DND-41 (cell line): ENCODE measurements around the gene TMEM63B.

Source experiments
- ATAC-seq: fragments of 200-7000 bp; cut with Tn5 transposase; 3 replicates; pipeline ENCODE4 v1.9.1; 2021; ENCODE audit warnings: low read depth; ENCODE audit not compliant: insufficient read depth
- DNase-seq: peaks from one replicate; pipeline ENCODE4 v3.0.0-alpha.2; 2020
- H2AFZ ChIP-seq: 2 replicates; pipeline ENCODE4 v1.6.0; 2012; ENCODE audit warnings: low read depth, low read length
- H3K27ac ChIP-seq: 2 replicates; pipeline ENCODE4 v1.5.1; 2012; ENCODE audit warnings: low read length, inconsistent platforms
- H3K27me3 ChIP-seq: fragments of 200-600 bp; sonication (generic); 2 replicates; pipeline ENCODE4 v1.6.0; 2012; ENCODE audit warnings: low read length, mild to moderate bottlenecking, inconsistent platforms; ENCODE audit not compliant: insufficient read depth, poor library complexity
- H3K36me3 ChIP-seq: 2 replicates; pipeline ENCODE4 v1.5.1; 2012; ENCODE audit warnings: low read length, inconsistent platforms; ENCODE audit not compliant: insufficient read depth
- H3K4me1 ChIP-seq: 2 replicates; pipeline ENCODE4 v1.5.1; 2012; ENCODE audit warnings: mild to moderate bottlenecking, low read length; ENCODE audit not compliant: insufficient read depth
- H3K4me2 ChIP-seq: 2 replicates; pipeline ENCODE4 v1.6.0; 2012; ENCODE audit warnings: mild to moderate bottlenecking, moderate library complexity, low read length, inconsistent platforms; ENCODE audit not compliant: insufficient read depth
- H3K4me3 ChIP-seq, 2 experiments: fragments of 200-600 bp in 1 of 2; shearing (Covaris generic) in 1 of 2; 2 replicates each; pipeline ENCODE4 v1.5.1; 2012 to 2016; ENCODE audit warnings: inconsistent platforms in 2 of 2, low read length in 2 of 2, mild to moderate bottlenecking in 2 of 2, low read depth in 1 of 2, moderate library complexity in 1 of 2
- H3K79me2 ChIP-seq: 2 replicates; pipeline ENCODE4 v1.6.0; 2012; ENCODE audit warnings: low read length, inconsistent platforms; ENCODE audit not compliant: insufficient read depth
- H3K9ac ChIP-seq: 2 replicates; pipeline ENCODE4 v1.6.0; 2012; ENCODE audit warnings: low read depth, mild to moderate bottlenecking, inconsistent platforms, low read length, moderate library complexity
- H3K9me3 ChIP-seq: 2 replicates; pipeline ENCODE4 v1.5.1; 2012; ENCODE audit warnings: low read length, moderate library complexity, mild to moderate bottlenecking, inconsistent platforms; ENCODE audit not compliant: insufficient read depth, severe bottlenecking
- H4K20me1 ChIP-seq: 2 replicates; pipeline ENCODE4 v1.6.0; 2012; ENCODE audit warnings: low read length; ENCODE audit not compliant: insufficient read depth
- CTCF ChIP-seq: IDR thresholded peaks from 2 replicates; pipeline ENCODE4 v1.5.1; 2012; ENCODE audit warnings: borderline replicate concordance, low read length, moderate library complexity, mild to moderate bottlenecking; ENCODE audit not compliant: poor library complexity, severe bottlenecking; ENCODE audit errors: extremely low read depth
- EZH2 ChIP-seq: IDR thresholded peaks from 3 replicates; pipeline ENCODE4 v1.6.1; 2012; ENCODE audit warnings: borderline replicate concordance, low read depth, mild to moderate bottlenecking, moderate library complexity, low read length, inconsistent platforms; ENCODE audit not compliant: severe bottlenecking

Gene TMEM63B

GRCh38 chr6:44150317-44150917 is 23.1 kb downstream of the TMEM63B start:
- ATAC-seq (no peak), DNase-seq (no peak)
- H3K9ac ChIP-seq = no peak overlapping the region
- no peaks in the 10 kb centered on the region for H3K4me1 ChIP-seq
- H3K4me2 ChIP-seq = no peak overlapping the region
- no peak overlapping the region for H3K27ac ChIP-seq
- H3K36me3 ChIP-seq = peaks cover 27% of the 10 kb centered on the region
- H3K27me3 ChIP-seq = no peaks in the 10 kb centered on the region
- H3K79me2 ChIP-seq = no peaks in the 10 kb centered on the region
- no peak overlapping the region for H3K4me3 ChIP-seq
- no peaks in the 10 kb centered on the region for H3K9me3 ChIP-seq
- TF ChIP-seq CTCF (no peak), EZH2 (no peak)
- H2AFZ ChIP-seq = no peak overlapping the region
- H4K20me1 ChIP-seq = no peaks in the 10 kb centered on the region

GRCh38 chr6:44151348-44152108 is 24.2 kb downstream of the TMEM63B start:
- Histone ChIP-seq H3K4me1 (no peaks in the 10 kb centered on the region), H3K4me3 (no peak overlapping the region), H2AFZ (no peak overlapping the region), H3K27ac (no peak overlapping the region), H3K9ac (no peak overlapping the region), H3K27me3 (no peaks in the 10 kb centered on the region), H3K9me3 (no peaks in the 10 kb centered on the region), H3K4me2 (no peak overlapping the region), H3K36me3 (peaks cover 20% of the 10 kb centered on the region), H4K20me1 (no peaks in the 10 kb centered on the region), H3K79me2 (no peaks in the 10 kb centered on the region)
- DNase-seq (peak; percentile 34), ATAC-seq (peak; percentile 65; the same call in 2 of the 3 replicates)
- TF ChIP-seq CTCF (peak; percentile 90), EZH2 (no peak)

- peaks cover 5% of the 10 kb centered on the region; the same call in 1 of the 2 replicates for H4K20me1 ChIP-seq
- no peaks in the 10 kb centered on the region for H3K9me3 ChIP-seq
- no peaks in the 10 kb centered on the region for H3K27me3 ChIP-seq
- H3K4me1 ChIP-seq = no peaks in the 10 kb centered on the region
- peaks cover 20% of the 10 kb centered on the region for H3K36me3 ChIP-seq
- no peak overlapping the region for H3K9ac ChIP-seq
- no peak overlapping the region for H2AFZ ChIP-seq
- H3K4me3 ChIP-seq = no peak overlapping the region
- ATAC-seq (no peak), DNase-seq (no peak)
- TF ChIP-seq EZH2 (no peak), CTCF (no peak)
- no peak overlapping the region for H3K4me2 ChIP-seq
- no peak overlapping the region for H3K27ac ChIP-seq
- H3K79me2 ChIP-seq = no peaks in the 10 kb centered on the region
Measured at GRCh38 chr6:44152109-44152461, 24.7 kb downstream of the TMEM63B start.
